Measurements from ENCODE around the gene SNCB.

GRCh38 chr5:176595386-176595943, 34.9 kb downstream of the SNCB start:
- no peak for TF ChIP-seq CTCF (IDR thresholded peaks at IDR 0.05)
- no peak for TF ChIP-seq POLR2A (IDR thresholded peaks at IDR 0.05)
